ENCODE results near the gene GATAD2A.

DNA sequence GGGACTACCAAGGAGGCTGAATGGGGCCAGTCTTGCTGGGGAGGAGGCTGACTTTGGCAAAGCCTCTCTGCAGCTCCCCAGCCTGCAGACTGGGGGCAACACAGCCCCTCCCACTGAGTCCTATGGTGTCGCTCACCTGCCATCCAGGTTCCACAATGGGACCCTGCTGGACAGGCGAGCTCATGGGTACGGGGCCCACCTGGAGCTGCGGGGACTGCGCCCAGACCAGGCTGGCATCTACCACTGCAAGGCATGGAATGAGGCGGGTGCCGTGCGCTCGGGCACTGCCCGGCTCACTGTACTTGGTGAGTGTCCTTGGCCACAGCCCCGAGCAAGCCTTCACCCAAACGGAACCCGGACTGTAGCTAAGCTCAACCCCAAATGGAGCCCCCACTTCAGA is 137.6 kb downstream of the GATAD2A start:
- TF ChIP-seq POLR2AphosphoS5 (IDR thresholded peaks at IDR 0.05; ENCODE audit: low read depth, low read length) (no peak), POLR2A (IDR thresholded peaks at IDR 0.05; ENCODE audit: low read depth, low read length) (no peak), TAF1 (IDR thresholded peaks at IDR 0.05; ENCODE audit: borderline replicate concordance, low read depth, low read length) (no peak)
